Parathyroid adenoma (tissue), 2 donors: ENCODE data around the gene FGF19.

Source experiments
- H2AFZ ChIP-seq: fragments of 300-600 bp; sonication (generic); one replicate; pipeline ENCODE4 v1.7.0; 2017; ENCODE audit warnings: antibody characterized with exemption, mild to moderate bottlenecking
- H3K27ac ChIP-seq: fragments of 300-600 bp; sonication (generic); one replicate; pipeline ENCODE4 v1.7.0; 2017
- H3K27me3 ChIP-seq: fragments of 300-600 bp; sonication (generic); one replicate; pipeline ENCODE4 v1.7.0; 2017; ENCODE audit warnings: low read length; ENCODE audit not compliant: control insufficient read depth, insufficient read depth
- H3K36me3 ChIP-seq: fragments of 300-600 bp; sonication (generic); one replicate; pipeline ENCODE4 v1.7.0; 2017; ENCODE audit warnings: low read length; ENCODE audit not compliant: control insufficient read depth, insufficient read depth
- H3K4me1 ChIP-seq: fragments of 300-600 bp; sonication (generic); one replicate; pipeline ENCODE4 v1.7.0; 2017; ENCODE audit warnings: control low read depth
- H3K4me2 ChIP-seq: fragments of 300-600 bp; sonication (generic); one replicate; pipeline ENCODE4 v1.7.0; 2017; ENCODE audit warnings: low read length
- H3K4me3 ChIP-seq: fragments of 300-600 bp; sonication (generic); one replicate; pipeline ENCODE4 v1.7.0; 2017; ENCODE audit warnings: low read depth, low read length
- H3K79me2 ChIP-seq: fragments of 300-600 bp; sonication (generic); one replicate; pipeline ENCODE4 v1.7.0; 2017; ENCODE audit warnings: control low read depth
- H3K9ac ChIP-seq: fragments of 300-600 bp; sonication (generic); one replicate; pipeline ENCODE4 v1.7.0; 2017; ENCODE audit warnings: mild to moderate bottlenecking
- H3K9me3 ChIP-seq: fragments of 300-600 bp; sonication (generic); one replicate; pipeline ENCODE4 v1.7.0; 2017; ENCODE audit warnings: low read length; ENCODE audit not compliant: control insufficient read depth
- TF ChIP-seq, protein P1 (sequence below): fragments of 300-600 bp; sonication (generic); IDR thresholded peaks from one replicate; pipeline ENCODE4 v1.7.0; 2017; ENCODE audit warnings: antibody characterized with exemption, mild to moderate bottlenecking
- donor health status: primary hyperparathyroidism.

The FGF19 gene

DNA sequence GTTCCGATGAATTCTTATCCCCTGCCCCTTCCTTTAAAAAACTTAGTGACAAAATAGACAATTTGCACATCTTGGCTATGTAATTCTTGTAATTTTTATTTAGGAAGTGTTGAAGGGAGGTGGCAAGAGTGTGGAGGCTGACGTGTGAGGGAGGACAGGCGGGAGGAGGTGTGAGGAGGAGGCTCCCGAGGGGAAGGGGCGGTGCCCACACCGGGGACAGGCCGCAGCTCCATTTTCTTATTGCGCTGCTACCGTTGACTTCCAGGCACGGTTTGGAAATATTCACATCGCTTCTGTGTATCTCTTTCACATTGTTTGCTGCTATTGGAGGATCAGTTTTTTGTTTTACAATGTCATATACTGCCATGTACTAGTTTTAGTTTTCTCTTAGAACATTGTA, 50.8 kb downstream of the FGF19 start:
- H3K36me3 ChIP-seq: no peaks in the 10 kb centered on the region

DNA sequence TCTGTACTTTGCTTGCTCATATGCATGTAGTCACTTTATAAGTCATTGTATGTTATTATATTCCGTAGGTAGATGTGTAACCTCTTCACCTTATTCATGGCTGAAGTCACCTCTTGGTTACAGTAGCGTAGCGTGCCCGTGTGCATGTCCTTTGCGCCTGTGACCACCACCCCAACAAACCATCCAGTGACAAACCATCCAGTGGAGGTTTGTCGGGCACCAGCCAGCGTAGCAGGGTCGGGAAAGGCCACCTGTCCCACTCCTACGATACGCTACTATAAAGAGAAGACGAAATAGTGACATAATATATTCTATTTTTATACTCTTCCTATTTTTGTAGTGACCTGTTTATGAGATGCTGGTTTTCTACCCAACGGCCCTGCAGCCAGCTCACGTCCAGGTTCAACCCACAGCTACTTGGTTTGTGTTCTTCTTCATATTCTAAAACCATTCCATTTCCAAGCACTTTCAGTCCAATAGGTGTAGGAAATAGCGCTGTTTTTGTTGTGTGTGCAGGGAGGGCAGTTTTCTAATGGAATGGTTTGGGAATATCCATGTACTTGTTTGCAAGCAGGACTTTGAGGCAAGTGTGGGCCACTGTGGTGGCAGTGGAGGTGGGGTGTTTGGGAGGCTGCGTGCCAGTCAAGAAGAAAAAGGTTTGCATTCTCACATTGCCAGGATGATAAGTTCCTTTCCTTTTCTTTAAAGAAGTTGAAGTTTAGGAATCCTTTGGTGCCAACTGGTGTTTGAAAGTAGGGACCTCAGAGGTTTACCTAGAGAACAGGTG, 51.8 kb downstream of the FGF19 start:
- no peaks in the 10 kb centered on the region for H3K9me3 ChIP-seq
- H3K79me2 ChIP-seq: no peaks in the 10 kb centered on the region
- H2AFZ ChIP-seq: no peak overlapping the region
- no peak overlapping the region for H3K4me2 ChIP-seq
- no peak overlapping the region for H3K4me3 ChIP-seq
- no peaks in the 10 kb centered on the region for H3K4me1 ChIP-seq
- H3K27me3 ChIP-seq: no peaks in the 10 kb centered on the region
- no peak overlapping the region for H3K27ac ChIP-seq
- TF ChIP-seq, protein P1, sequence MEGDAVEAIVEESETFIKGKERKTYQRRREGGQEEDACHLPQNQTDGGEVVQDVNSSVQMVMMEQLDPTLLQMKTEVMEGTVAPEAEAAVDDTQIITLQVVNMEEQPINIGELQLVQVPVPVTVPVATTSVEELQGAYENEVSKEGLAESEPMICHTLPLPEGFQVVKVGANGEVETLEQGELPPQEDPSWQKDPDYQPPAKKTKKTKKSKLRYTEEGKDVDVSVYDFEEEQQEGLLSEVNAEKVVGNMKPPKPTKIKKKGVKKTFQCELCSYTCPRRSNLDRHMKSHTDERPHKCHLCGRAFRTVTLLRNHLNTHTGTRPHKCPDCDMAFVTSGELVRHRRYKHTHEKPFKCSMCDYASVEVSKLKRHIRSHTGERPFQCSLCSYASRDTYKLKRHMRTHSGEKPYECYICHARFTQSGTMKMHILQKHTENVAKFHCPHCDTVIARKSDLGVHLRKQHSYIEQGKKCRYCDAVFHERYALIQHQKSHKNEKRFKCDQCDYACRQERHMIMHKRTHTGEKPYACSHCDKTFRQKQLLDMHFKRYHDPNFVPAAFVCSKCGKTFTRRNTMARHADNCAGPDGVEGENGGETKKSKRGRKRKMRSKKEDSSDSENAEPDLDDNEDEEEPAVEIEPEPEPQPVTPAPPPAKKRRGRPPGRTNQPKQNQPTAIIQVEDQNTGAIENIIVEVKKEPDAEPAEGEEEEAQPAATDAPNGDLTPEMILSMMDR: no peak
- no peak overlapping the region for H3K9ac ChIP-seq
- no peaks in the 10 kb centered on the region for H3K36me3 ChIP-seq

More for the DNA sequence above, 50.8 kb downstream of the FGF19 start:
- Histone ChIP-seq H3K9ac (no peak overlapping the region), H3K27ac (no peak overlapping the region), H3K79me2 (no peaks in the 10 kb centered on the region), H3K4me1 (no peaks in the 10 kb centered on the region), H3K27me3 (no peaks in the 10 kb centered on the region), H3K4me2 (no peak overlapping the region), H2AFZ (no peak overlapping the region), H3K9me3 (no peaks in the 10 kb centered on the region), H3K4me3 (no peak overlapping the region)
- TF ChIP-seq, protein P1: no peak

DNA sequence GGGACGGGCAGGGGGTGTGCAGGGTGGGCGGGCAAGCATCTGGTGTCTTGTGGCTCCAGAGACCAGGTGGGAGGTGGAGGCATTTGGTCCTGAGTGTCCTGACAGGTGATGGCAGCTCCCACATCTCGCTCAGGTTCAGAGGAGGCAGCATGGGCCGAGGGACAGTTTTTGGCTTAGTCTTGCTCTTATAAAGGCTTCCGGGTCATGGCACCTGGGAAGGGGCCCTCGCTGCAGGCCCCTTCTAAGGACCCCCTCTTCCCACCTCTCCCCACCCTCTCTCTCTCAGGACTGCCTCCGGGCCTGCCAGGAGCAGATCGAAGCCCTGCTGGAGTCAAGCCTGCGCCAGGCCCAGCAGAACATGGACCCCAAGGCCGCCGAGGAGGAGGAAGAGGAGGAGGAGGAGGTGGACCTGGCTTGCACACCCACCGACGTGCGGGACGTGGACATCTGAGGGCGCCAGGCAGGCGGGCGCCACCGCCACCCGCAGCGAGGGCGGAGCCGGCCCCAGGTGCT, 52.9 kb downstream of the FGF19 start:
- Histone ChIP-seq H3K9me3 (no peaks in the 10 kb centered on the region), H3K27ac (no peak overlapping the region), H3K9ac (no peak overlapping the region), H3K4me1 (no peaks in the 10 kb centered on the region), H3K36me3 (no peaks in the 10 kb centered on the region), H3K4me3 (no peak overlapping the region), H2AFZ (no peak overlapping the region), H3K27me3 (no peaks in the 10 kb centered on the region), H3K79me2 (no peaks in the 10 kb centered on the region), H3K4me2 (no peak overlapping the region)
- TF ChIP-seq, protein P1: no peak

DNA sequence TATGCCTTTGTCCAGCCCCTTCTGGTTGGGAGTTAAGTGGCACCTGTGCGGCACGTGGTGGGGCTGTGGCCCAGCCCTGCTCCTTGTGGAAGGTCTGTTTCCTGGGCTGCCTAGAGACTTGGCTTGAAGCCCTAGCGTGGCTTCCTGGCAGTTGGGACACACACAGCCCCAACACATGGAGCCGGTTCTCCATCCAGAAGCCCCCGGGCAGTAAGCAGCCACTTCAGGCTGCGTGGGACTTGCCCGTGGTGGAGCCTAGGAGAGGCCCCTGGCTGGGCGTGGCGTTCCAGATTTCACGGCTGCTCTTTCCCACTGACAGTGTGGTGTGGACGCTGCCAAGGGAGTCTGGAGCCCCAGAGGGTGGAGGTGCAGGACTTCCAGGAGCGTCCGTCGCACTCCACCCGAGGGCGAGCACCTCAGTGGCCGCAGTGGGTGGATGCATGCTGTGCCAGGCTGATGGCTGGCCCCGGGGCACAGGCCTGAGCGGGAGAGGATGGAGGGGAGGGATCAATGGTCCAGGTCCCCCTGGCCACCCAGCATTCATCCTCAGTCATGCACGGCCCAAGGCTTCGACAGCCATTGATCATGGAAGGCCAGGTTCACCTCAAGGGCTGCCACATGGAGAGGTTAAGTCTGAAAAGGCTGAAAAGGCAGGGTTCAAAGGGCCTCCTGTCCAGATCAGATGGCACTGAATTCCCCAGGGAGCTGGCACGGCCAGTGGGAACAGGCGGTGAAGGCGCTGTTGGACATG, 53.6 kb downstream of the FGF19 start:
- Histone ChIP-seq H3K79me2 (no peaks in the 10 kb centered on the region), H3K36me3 (no peaks in the 10 kb centered on the region), H3K27me3 (no peaks in the 10 kb centered on the region), H3K27ac (no peak overlapping the region), H3K9ac (no peak overlapping the region), H3K9me3 (no peaks in the 10 kb centered on the region), H3K4me1 (no peaks in the 10 kb centered on the region), H3K4me2 (no peak overlapping the region), H2AFZ (no peak overlapping the region), H3K4me3 (no peak overlapping the region)
- TF ChIP-seq, protein P1: no peak
